Measurements from ENCODE around the gene PEX16. TPM values are rescaled to one million over a fixed set of nuclear protein-coding genes. Genes with fewer than 3 reads are reported as not detected.

PEX16 gene
- total RNA-seq, 1 experiment from 2014 or later, result 34.5 TPM

GRCh38 chr11:45925550-45925949 lies 7.9 kb upstream of the PEX16 start:
- BruUV-seq (replicated peaks), result no TSS peak
- CTCF ChIA-PET, result no interaction called here
- DNase-seq, result no peak
- Mint-ChIP-seq H3K4me1 (ENCODE audit: low read depth, unreplicated experiment) (peaks cover 18% of the 10 kb centered on the region), H3K36me3 (ENCODE audit: insufficient read depth, unreplicated experiment) (peaks cover 23% of the 10 kb centered on the region), H3K27me3 (ENCODE audit: unreplicated experiment) (no peaks in the 10 kb centered on the region), H3K27ac (ENCODE audit: unreplicated experiment) (no peak overlapping the region), H3K9me3 (ENCODE audit: low read depth, unreplicated experiment) (no peaks in the 10 kb centered on the region), H3K4me3 (ENCODE audit: low read depth, unreplicated experiment) (no peak overlapping the region)
- TF ChIP-seq CTCF (IDR thresholded peaks at IDR 0.05; ENCODE audit: unreplicated experiment), result no peak
- intact Hi-C loops (cut with micrococcal nuclease; ENCODE audit: unreplicated experiment), result no loop called here

GRCh38 chr11:45924927-45925326 lies 7.2 kb upstream of the PEX16 start:
- no peaks in the 10 kb centered on the region for H3K27me3 Mint-ChIP-seq (ENCODE audit: unreplicated experiment)
- peaks cover 16% of the 10 kb centered on the region for H3K36me3 Mint-ChIP-seq (ENCODE audit: insufficient read depth, unreplicated experiment)
- H3K4me1 Mint-ChIP-seq (ENCODE audit: low read depth, unreplicated experiment), result peaks cover 12% of the 10 kb centered on the region
- no TSS peak for BruUV-seq (replicated peaks)
- CTCF ChIA-PET, result no interaction called here
- TF ChIP-seq CTCF (IDR thresholded peaks at IDR 0.05; ENCODE audit: unreplicated experiment), result no peak
- H3K4me3 Mint-ChIP-seq (ENCODE audit: low read depth, unreplicated experiment), result no peak overlapping the region
- H3K9me3 Mint-ChIP-seq (ENCODE audit: low read depth, unreplicated experiment), result no peaks in the 10 kb centered on the region
- no peak overlapping the region for H3K27ac Mint-ChIP-seq (ENCODE audit: unreplicated experiment)
- intact Hi-C loops (cut with micrococcal nuclease; ENCODE audit: unreplicated experiment), result no loop called here
- DNase-seq, result no peak

DNA sequence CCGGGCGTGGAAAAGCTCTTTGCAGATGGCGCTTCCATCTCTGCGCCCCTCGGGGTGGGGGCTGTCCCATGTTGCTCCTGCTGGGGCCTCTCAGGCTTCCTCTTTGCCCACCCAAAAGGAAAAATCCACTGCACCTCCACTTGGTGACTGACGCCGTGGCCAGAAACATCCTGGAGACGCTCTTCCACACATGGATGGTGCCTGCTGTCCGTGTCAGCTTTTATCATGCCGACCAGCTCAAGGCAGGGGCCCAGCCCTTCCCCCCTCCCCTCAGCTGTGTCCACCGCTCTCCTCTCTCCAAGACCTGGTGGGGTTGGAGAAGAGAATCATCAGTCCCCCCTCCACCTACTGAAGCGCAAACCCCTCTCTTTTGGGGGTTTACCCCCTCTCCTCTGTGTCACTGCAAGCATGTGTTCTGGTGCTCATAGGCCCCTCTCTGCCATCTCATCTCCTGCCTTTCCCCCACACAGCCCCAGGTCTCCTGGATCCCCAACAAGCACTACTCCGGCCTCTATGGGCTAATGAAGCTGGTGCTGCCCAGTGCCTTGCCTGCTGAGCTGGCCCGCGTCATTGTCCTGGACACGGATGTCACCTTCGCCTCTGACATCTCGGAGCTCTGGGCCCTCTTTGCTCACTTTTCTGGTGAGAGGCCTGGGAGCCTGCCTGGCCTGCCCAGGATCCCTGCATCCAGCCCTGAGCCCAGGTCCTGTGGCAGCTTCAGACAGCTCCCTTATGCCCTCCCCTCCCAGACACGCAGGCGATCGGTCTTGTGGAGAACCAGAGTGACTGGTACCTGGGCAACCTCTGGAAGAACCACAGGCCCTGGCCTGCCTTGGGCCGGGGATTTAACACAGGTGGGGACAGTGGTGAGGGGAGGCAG lies 6.6 kb upstream of the PEX16 start:
- Mint-ChIP-seq H3K36me3 (ENCODE audit: insufficient read depth, unreplicated experiment) (peaks cover 13% of the 10 kb centered on the region), H3K9me3 (ENCODE audit: low read depth, unreplicated experiment) (no peaks in the 10 kb centered on the region), H3K4me1 (ENCODE audit: low read depth, unreplicated experiment) (peaks cover 8% of the 10 kb centered on the region), H3K27me3 (ENCODE audit: unreplicated experiment) (no peaks in the 10 kb centered on the region), H3K27ac (ENCODE audit: unreplicated experiment) (peak overlapping the region; percentile 6), H3K4me3 (ENCODE audit: low read depth, unreplicated experiment) (peak overlapping the region; percentile 25)
- intact Hi-C loops (cut with micrococcal nuclease; ENCODE audit: unreplicated experiment), result no loop called here
- TSS peak; percentile 33 for BruUV-seq (replicated peaks)
- CTCF ChIA-PET, result no interaction called here
- TF ChIP-seq CTCF (IDR thresholded peaks at IDR 0.05; ENCODE audit: unreplicated experiment), result no peak
- DNase-seq, result no peak

DNA sequence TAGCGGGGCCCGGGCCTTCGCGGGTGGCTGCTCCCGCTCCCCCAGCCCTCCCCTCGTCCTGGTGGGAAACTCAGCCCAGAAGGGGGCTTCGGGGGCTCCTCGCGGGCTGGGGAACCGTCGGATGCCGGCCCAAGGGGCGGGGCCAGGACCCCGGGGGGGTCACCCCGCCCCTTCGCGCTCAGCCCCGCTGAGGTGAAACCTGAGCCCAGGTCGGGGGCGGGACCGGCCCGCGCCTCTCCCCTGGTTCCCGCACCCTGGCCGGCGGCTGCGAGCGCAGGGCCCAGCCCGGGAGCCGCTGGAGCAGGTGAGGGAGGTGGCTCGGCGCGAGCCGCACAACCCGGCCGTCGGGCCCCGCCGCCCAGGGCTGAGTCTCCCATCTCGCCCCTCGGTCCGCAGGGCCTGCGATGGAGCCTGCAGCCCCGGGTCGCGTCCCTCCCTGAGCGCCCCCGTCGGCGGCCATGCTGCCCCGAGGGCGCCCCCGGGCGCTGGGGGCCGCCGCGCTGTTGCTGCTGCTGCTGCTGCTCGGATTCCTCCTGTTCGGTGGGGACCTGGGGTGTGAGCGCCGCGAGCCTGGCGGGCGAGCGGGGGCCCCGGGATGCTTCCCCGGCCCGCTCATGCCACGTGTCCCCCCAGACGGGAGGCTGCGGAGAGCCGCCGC lies 4.9 kb upstream of the PEX16 start, which contains the start of gene LARGE2:
Gene LARGE2 (plus strand): TSS at position 232 of the 658 bp plus-strand sequence. CDS start 227 bp downstream, at position 459.
- Mint-ChIP-seq H3K9me3 (ENCODE audit: low read depth, unreplicated experiment) (no peaks in the 10 kb centered on the region), H3K27ac (ENCODE audit: unreplicated experiment) (peak within 1 kb of the TSS; percentile 52), H3K4me3 (ENCODE audit: low read depth, unreplicated experiment) (peak within 1 kb of the TSS; percentile 79), H3K36me3 (ENCODE audit: insufficient read depth, unreplicated experiment) (peaks cover 24% of the 10 kb centered on the region), H3K27me3 (ENCODE audit: unreplicated experiment) (no peaks in the 10 kb centered on the region), H3K4me1 (ENCODE audit: low read depth, unreplicated experiment) (peaks cover 8% of the 10 kb centered on the region)
- CTCF ChIA-PET, result no interaction called here
- no TSS peak for BruUV-seq (replicated peaks)
- intact Hi-C loops (cut with micrococcal nuclease; ENCODE audit: unreplicated experiment), result no loop called here
- peak; percentile 82 for DNase-seq
- peak; percentile 19 for TF ChIP-seq CTCF (IDR thresholded peaks at IDR 0.05; ENCODE audit: unreplicated experiment)

Measured in Calu3 (cell line).